ENCODE measurements around the gene GPR137C. TPM values are rescaled to one million over a fixed set of nuclear protein-coding genes. Genes with fewer than 3 reads are reported as not detected.

Gene GPR137C
- total and polyA plus RNA-seq, 12 donors: 0.62 to 2.3 (median 1.1) TPM

GRCh38 chr14:52610187-52610586, 57.6 kb downstream of the GPR137C start:
- no peaks in the 10 kb centered on the region for H3K4me1 ChIP-seq
- no peaks in the 10 kb centered on the region for H3K27me3 ChIP-seq
- WGBS, 2 donors: 67% methylated on average over 2 of the region's 2 CpGs
- H3K27ac ChIP-seq: no peak overlapping the region
- intact Hi-C loops (cut with DNase I): no loop called here
- ATAC-seq (no peak), DNase-seq (no peak)
- peaks cover 0 to 11% (median 0%) of the 10 kb centered on the region in 11 donors for H3K9me3 ChIP-seq
- no peak overlapping the region for H3K4me3 ChIP-seq
- H3K36me3 ChIP-seq: peaks cover 0 to 5% (median 0%) of the 10 kb centered on the region in 9 donors
- TF ChIP-seq, protein P1, sequence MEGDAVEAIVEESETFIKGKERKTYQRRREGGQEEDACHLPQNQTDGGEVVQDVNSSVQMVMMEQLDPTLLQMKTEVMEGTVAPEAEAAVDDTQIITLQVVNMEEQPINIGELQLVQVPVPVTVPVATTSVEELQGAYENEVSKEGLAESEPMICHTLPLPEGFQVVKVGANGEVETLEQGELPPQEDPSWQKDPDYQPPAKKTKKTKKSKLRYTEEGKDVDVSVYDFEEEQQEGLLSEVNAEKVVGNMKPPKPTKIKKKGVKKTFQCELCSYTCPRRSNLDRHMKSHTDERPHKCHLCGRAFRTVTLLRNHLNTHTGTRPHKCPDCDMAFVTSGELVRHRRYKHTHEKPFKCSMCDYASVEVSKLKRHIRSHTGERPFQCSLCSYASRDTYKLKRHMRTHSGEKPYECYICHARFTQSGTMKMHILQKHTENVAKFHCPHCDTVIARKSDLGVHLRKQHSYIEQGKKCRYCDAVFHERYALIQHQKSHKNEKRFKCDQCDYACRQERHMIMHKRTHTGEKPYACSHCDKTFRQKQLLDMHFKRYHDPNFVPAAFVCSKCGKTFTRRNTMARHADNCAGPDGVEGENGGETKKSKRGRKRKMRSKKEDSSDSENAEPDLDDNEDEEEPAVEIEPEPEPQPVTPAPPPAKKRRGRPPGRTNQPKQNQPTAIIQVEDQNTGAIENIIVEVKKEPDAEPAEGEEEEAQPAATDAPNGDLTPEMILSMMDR (IDR thresholded peaks at IDR 0.05): no peak

GRCh38 chr14:52618602-52619001, 66.0 kb downstream of the GPR137C start:
- WGBS, 2 donors: 82 to 95% methylated on average over 3 of the region's 3 CpGs
- Histone ChIP-seq H3K4me1 (no peaks in the 10 kb centered on the region), H3K27me3 (no peaks in the 10 kb centered on the region), H3K36me3 (peaks cover 0 to 5% (median 0%) of the 10 kb centered on the region in 9 donors), H3K9me3 (no peaks in the 10 kb centered on the region), H3K27ac (no peak overlapping the region), H3K4me3 (no peak overlapping the region)
- intact Hi-C loops (cut with DNase I): no loop called here
- DNase-seq (no peak), ATAC-seq (no peak)
- TF ChIP-seq, protein P1 (IDR thresholded peaks at IDR 0.05): no peak

DNA sequence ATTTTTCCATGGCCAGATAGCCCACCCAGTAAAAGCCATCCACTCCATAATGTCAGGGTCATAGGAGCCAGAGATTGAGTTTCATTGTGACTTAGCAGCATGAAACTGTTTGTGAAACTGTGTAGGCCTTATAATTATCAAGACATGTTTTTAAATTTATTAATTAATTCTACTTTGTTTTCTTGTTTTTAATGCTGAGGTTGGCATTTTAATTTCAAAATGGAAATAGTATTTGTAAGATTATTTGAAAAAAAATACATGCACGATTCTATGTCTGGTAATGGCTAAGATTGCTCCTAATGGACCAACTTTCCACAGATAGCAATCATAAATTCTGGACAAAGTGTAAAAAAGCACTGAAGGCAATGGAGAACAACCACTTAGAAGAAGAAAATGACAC, 67.1 kb downstream of the GPR137C start:
- WGBS, 2 donors: 95% methylated on average over 1 of the region's 1 CpG
- H3K36me3 ChIP-seq: no peaks in the 10 kb centered on the region
- TF ChIP-seq, protein P1 (IDR thresholded peaks at IDR 0.05): no peak
- H3K4me1 ChIP-seq: no peaks in the 10 kb centered on the region
- H3K27ac ChIP-seq: no peak overlapping the region
- no peaks in the 10 kb centered on the region for H3K27me3 ChIP-seq
- DNase-seq (no peak), ATAC-seq (no peak)
- H3K4me3 ChIP-seq: no peak overlapping the region
- no peaks in the 10 kb centered on the region for H3K9me3 ChIP-seq
- intact Hi-C loops (cut with DNase I): no loop called here

- Histone ChIP-seq H3K27ac (no peak overlapping the region), H3K27me3 (no peaks in the 10 kb centered on the region), H3K36me3 (peaks cover 0 to 58% (median 15%) of the 10 kb centered on the region in 9 donors), H3K4me3 (no peak overlapping the region), H3K9me3 (peaks cover 0 to 11% (median 2%) of the 10 kb centered on the region in 11 donors), H3K4me1 (no peaks in the 10 kb centered on the region)
- ATAC-seq: no peak
- no peak for DNase-seq
- intact Hi-C loops (cut with DNase I): no loop called here
- TF ChIP-seq, protein P1 (IDR thresholded peaks at IDR 0.05): no peak
- 94 to 100% methylated on average over 4 of the region's 4 CpGs for WGBS, 2 donors
Observed at GRCh38 chr14:52640137-52640536, 87.5 kb downstream of the GPR137C start.
